Middle frontal gyrus (tissue), 1 donor: ENCODE results near the gene CDHR3.
A peak's percentile ranks its signal among the peaks of the same experiment; 100 is the strongest.
"Not testable (repeated sequence)": the region's sequence is repeated elsewhere in the genome, so short reads cannot be mapped to it uniquely, and the experiment has no call there.

ENCODE experiments used
- DNase-seq: peaks from one replicate; pipeline ENCODE4 v3.0.0-alpha.2; 2015; ENCODE audit warnings: low spot score; ENCODE audit errors: extremely low spot score

The CDHR3 gene

DNA sequence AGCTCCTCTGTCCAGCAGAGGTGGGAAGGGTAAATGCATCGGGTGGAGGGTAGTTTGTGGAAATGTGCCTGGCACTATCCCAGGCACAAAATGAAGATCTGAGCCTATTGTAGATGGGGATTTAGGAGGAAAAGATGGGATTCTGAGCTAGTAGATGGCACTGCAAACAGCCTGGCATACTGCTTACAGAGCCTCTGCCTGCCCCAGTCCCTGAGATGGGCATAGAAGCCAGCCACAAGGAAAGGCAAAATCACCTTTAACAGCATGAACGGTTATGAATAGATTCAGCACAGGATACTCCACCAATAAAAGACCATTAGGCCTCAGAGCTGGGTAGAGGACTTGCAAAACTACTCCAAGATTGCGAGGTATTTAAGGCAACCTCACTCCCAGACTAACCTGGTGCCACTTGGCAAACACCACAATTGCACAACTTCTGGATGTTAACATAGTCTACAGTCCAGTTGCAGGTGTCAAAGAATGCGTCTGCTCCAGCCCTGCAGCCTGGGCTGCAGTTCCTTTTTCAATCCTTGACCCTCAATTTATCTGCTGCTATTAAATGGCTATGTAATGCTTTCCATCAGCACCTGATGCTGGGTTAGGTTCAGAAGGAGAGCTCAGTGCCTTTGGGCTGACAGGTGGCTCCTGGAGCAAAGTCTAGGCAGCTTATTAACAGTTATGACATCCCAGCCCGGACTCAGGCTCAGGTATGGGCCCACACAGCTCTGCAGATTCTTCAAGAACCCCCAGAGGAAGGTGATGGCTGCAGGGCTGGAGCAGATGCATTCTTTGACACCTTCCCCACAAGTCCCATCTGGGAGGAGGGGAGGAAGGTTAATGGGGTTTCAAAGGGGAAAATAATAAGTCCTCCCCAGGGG is 34.0 kb downstream of the CDHR3 start:
- DNase-seq, result no peak

DNA sequence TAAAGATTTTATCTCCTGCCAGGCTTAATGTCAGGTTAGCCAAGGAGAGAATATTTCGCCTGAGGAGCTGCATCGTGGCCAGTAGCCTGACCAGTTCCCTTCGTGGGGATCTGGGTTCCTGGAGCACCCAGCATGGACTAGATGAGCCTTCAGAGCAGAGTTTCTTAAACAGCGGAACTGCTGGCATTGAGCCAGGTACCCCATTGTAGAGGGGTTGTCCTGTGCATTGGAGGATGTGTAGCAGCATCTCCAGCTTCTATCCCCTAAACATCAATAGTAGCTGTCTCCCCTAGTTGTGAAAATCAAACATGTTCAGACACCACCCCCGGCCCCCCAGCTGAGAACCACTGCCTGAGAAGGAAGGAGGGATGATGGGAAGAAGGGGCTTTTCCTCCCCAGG is 36.2 kb downstream of the CDHR3 start:
- DNase-seq, result no peak

DNA sequence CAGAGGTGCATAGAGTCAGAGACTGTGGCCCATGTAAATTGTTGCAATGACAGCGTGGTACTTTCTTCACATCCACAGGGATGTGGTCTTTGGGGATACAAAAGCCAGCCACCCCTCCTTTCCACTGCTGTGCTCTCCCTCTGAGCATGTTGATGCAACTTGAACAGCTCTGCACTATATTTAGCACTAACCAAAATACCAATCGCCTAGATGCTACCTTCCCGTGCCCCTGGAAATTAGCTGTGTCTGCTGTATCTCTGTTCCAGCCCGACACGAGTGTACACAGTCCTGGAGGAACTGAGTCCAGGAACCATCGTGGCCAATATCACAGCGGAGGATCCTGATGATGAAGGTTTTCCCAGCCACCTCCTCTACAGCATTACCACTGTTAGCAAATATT is 38.1 kb downstream of the CDHR3 start:
- no peak for DNase-seq

DNA sequence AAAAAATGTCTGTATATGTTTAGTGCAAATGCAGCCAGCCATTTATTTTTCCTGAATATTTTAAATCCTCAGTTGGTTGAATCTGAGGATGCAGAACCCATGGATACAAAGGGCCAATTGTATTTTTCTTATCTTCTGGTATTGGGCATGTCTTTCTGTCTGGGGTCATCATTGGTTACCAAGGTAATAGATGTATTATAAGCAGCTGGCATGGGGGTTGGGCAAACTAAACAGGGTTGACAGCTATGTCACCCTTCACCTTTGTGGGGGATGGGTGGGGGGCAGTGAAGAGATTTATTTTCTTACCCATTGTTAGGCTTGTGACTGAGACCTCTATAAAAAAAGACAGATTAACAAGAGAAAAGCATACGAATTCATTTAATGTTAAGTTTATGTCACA is 38.8 kb downstream of the CDHR3 start:
- DNase-seq, result no peak

DNA sequence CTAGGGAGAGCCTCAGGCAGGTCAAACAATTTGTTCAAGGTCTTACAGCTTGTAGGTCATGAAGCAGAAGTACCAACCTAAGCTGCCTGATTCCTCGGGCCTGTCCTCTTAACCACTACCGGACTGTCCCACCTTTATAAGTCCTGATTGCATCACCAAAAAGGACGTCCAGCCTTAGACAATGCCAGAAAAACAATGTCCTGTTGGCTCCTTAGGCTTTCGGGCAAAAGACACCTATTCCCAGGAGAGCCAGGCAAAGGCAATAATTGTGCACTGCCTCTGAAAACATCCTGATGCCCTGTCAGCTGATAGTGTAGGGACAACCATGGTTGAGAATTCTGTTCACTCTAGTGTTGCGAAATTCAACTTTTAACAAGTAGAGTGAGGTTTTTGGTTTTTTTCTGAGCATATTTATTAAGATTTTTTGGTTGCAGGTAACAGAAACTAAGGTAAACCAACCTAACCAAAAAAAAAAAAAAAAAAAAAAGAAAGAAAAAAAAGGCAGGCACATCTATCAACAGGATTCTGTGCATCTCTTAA is 40.5 kb downstream of the CDHR3 start:
- DNase-seq, result no peak

DNA sequence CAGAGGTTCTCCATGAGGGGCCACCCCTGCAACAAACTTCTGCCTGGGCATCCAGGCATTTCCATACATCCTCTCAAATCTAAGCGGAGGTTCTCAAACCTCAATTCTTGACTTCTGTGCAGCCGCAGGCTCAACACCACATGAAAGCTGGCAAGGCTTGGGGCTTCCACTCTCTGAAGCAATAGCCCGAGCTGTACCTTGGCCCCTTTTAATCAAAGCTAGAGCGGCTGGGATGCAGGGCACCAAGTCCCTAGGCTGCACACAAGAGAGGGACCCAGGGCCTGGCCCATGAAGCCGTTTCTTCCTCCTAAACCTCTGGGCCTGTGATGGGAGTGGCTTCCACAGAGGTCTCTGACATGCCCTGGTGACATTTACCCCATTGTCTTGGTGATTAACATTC is 43.8 kb downstream of the CDHR3 start:
- DNase-seq, result no peak

DNA sequence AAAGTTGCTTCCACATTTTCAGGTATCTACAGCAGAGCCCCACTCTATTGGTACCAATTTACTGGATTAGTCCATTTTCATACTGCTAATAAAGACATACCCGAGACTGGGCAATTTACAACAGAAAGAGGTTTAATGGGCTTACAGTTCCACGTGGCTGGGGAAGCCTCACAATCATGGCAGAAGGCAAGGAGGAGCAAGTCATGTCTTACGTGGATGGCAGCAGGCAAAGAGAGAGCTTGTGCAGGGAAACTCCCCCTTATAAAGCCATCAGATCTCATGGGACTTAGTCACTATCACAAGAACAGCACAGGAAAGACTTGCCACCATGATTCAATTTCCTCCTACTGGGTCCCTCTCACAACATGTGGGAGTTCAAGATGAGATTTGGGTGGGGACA is 44.7 kb downstream of the CDHR3 start:
- not testable (repeated sequence) for DNase-seq

DNA sequence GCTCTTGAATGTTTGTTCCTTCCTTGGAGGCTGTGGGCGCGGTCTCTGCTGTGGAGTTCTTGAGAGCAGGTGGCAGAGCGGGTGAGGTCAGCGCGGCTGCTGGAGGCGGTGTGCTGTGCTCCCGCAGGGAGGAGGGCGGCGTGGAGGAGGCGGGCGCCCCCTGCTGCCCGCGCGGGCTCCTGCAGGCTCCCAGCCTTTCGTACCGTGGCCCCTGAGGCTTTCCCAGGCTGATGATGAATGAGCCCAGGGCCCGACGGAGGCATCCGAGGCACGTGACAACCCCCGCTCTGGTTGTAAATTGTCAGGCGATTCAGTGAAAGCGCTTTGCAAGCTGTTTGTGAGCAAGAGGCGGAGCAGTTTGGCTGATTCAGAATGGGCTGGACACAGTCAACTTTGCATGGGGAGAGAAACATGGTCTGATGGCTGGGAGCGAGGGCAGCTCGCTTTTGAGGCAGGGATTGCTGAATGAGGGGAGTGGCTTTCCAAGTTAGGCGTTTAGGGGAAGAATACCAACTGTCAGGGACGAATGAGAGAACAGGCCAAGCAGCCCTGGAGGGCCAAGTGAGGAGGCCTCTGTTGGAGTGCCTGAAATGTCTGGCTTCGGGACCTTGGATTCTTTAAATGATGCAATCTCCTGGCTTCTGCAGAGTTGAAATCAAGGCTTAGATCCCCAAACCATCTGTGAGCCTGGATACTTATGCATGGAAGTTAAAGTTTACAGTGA is 46.6 kb downstream of the CDHR3 start:
- DNase-seq, result peak; percentile 54

DNA sequence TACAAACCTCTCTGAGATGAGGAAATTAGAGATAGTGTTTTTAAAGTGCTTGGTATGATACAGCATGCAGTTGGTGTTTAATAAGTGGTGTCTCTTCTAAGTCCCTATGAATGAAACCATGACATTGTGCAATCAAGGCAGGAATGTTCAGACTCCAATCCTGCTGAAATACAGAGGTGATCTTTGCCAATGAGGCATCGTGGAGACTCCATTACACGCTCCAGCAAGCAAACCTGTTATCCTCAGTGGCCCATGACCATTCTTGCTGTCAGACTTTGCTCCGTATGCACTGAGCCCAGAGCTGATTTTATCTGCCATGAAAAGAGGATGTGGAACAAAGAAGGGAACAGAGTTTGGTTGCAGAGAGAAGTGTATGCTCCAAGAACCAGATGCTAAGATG is 47.3 kb downstream of the CDHR3 start:
- no peak for DNase-seq

DNA sequence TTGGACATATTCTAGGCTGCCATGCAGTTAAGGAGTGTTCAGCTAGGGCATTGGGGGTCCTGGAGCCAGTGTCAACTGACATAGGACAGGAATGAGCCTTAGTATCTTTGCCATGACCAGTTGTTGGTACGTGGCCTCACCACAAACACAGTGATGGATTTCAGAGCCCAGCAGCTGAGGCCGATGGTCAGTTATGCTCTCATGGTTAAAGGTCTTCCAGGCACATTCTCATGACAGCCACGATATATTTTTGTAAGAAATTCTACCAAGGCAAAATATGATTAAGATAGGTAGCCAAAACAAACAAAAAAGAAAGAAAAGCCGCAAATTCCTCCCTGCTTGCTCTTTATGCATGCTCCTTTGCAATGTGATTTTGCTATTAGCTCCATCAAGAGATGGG is 47.8 kb downstream of the CDHR3 start:
- no peak for DNase-seq

DNA sequence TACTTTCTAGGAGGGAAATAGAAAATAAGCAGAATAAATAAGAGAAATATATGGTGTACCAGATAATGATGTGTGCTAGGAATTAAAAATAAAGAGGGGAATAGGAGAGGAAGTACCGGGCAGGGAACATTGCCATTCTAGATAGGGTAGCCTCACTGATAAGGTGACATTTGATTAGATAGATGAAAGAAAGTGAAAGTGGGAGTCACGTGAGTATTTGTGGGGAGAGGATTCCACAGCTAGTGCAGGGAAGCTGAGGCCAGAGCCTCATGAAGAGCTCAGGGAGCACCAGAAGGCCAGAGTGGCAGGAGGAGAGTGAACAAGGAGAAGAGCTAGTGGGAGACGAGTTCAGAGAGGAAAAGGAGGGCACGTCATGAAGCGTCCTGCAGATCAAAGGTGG is 49.1 kb downstream of the CDHR3 start:
- DNase-seq, result no peak

DNA sequence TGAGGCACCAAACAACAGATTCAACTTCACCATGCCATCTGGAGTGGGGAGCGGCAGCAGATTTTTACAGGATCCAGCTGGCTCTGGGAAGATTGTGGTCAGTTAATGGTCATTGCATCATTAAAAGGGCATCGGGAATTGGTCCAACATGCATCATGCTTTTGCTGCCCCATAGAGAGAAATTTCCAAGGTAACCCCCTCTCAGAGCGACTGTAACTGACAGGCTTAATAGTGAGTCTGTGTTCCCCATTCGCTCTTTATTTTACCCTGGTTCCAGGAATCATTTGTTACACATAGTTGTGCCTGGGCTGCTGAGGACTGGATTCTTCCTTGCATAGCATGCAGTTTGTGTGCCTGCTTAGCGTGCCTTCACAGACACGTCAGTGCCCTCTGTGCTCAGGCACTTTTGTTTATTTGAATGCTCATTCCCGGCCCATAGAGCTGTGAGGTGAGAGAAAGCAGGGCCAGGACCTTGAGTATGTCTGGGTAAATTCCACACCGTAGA is 49.9 kb downstream of the CDHR3 start:
- DNase-seq, result no peak

DNA sequence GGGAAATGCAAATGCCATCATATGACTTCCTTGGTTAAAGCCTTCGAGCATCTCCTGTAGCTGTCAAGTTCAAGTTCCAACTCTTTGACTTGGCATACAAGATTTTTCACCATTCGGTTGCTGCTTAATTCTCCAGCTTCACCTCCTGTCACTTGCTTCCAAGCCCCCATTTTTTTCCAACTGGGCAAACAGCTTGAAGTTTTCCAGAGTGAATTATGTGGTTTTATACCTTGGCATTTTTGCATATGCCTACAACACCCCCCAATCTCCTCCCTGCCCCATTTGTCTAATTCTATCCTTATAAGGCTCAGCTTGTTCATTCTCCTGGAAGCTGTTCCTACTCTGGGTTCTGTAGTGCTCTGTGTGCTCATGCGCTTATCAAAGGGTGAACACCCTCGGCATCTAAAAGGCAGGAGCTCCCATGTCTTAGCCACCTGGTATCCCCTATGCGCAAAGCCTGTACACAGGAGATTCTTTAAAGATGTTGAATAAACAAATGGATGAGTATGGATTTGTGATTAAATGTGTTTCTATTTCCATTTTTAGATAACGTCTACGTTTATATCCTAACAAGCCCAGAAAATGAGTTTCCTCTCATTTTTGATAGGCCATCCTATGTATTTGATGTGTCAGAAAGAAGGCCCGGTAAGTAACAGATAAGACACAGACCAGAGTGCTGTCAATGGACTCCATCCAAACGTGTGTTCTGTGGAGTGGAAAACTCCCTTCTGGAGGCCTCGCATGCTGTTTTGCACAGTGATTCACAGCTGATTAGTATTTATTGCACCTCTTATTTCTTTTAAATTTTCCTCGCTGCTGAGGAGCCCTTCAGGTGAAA is 52.5 kb downstream of the CDHR3 start:
- no peak for DNase-seq

DNA sequence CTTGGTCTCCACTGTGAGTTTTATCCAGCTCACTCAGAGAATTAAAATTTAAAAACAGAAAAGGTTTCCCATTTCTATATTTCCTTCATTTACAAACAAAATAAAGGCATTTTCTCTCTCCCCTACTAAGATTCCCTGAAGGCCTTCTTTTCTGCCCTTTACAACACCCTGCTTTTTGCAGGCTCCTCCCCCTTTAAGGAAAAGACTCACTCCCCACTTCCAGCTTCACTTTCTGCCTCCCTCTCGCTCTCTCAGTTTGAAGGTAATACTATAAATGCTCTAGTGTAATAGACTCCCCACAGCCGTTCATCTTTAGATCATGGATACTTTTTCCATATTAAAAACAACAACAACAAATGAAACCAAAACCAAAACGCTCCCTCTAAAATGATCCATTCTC is 53.3 kb downstream of the CDHR3 start:
- no peak for DNase-seq

DNA sequence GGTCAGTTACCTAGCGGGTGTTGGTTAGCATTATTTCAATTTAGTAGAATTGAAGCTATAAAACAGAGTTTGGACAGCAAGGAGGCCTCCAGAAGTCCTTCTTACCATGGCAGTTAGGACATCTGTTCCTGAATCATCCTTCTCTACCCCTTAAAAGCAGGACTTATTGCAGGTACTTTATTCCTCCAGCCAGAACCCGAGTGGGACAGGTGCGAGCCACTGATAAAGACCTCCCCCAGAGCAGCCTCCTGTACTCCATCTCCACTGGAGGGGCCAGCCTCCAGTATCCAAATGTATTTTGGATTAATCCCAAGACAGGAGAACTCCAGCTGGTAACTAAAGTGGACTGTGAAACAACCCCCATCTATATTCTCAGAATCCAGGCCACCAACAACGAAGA is 54.6 kb downstream of the CDHR3 start:
- no peak for DNase-seq

DNA sequence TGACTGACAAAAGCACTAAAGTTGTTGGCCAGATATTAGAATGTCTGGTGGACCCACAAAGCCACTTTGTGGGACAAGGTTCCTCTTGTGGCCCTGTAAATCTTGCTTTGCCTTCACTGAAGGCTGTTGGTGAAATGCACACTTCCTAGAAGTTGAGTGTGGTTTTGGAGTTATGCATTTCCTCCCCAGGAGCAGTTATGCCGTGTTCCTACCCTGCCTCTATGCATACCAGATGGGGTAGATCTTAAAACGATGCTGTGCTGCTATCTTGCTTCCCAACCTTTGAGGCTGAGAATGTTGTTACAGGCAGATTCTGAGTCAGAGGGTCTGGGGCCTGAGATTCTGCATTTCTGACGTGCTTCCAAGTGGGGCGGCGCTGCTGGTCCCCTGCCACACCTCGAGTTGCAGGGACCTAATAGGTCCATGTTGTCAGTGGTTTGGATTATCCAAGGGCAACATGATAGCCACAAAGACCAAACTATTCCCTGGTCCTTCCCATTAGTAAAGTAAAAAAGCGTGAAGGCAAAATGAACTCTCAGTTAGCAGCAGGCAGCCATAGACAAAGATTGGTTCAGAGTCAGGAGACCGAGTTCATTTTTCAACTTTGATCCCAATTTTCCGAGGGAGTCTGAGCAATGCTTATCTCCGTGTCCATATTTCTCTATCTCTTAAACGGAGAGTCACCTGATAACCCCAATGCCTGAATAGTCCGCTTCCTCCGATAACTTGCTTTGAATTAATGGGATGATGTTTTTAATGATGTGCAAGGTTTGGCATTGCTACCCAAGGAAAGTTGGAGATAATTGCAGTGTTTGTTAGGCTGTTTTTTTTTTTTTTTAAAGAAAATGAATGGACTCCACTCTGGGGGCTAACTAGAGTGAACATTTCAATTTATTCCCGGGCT is 55.8 kb downstream of the CDHR3 start:
- DNase-seq, result no peak

DNA sequence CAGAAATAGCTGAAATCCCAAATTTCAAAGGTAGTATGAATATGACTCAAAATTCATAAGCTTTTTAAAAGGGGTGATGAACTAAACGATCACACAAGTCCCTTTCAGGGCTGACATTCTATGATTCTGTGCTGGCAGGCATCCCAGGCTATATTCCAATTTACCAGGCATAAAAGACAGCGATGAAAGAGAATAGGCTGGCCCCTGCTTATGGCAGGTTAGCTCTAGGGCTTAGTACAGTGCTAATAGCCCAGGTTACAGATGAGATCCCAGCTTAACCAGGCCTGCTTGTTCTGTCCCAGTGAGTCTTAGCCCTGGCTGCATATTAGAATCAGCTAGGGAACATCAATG is 56.4 kb downstream of the CDHR3 start:
- no peak for DNase-seq

DNA sequence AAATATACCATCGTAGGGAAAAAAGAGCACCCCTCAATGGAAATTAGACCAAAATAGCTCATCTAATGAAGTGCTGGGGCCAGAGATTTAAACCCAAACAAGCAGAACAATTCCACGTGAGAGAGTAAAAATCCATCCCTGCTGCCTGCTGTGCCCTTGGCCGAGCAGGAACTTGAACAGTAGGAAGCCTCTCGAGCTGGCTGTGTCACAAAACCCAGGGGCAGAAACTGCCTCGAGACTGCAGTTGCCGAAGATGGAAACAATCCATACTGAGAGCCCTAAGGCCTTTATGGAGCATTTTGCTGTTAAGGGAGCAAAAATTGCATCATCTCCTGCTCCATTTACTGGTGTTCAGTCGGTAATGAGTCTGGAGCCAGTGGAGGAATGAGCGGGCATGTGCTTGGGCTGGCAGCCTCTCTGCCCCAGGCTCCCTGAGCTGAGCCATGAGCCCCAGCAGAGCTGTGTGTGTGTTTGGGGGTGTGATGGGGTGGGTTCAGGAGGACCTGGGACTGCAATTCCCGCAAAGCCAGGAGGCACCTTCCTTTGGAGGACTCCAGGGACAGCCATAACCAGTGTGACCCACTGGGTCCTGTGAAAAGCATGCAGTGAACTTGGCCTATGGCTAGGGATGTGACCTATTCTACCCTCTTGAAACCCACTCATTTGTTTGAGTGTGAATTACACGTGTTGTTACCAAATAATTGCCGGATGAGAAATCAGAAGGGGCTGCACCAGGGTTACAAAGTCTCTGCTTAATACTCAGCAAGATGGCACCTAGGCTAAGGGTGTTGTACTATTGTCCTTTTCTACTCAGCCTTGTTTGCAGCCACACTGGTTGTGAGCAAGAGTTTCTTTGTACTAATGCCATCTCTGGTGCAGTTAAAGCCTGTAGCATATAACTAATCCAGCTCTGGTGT is 58.3 kb downstream of the CDHR3 start:
- no peak for DNase-seq

DNA sequence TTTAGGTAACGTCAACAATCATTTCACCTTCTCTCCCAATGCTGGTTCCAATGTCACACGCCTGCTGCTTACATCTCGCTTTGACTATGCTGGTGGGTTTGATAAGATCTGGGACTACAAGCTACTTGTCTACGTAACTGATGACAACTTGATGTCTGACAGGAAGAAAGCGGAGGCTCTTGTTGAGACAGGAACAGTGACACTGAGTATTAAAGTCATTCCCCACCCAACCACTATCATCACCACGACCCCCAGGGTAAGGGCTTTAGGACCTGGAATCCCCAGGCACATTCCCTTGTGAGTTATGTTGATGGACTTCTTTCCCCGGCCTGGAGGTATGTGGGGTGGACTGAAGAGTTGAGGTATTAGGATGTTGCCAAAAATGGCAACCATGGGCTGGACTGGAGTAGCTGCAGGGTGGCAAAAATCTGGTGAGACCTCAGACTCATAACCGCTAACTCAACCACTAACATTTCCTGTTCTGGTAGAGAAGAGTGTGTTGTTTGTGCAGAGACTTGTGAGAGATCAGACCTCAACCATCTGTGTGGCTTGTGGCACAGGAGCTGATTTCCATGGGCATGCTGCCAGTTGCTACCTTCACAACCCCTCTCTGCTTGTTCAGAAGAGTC is 59.2 kb downstream of the CDHR3 start:
- no peak for DNase-seq
